CD4-positive, alpha-beta memory T cell (primary cell): ENCODE results near the gene ABHD5. TPM values are rescaled to one million over a fixed set of nuclear protein-coding genes. Genes with fewer than 3 reads are reported as not detected.

Experiments used
- CTCF ChIA-PET: fragments of 350-600 bp; sonication (Branson Sonifier 250); formaldehyde crosslinking; loops from one replicate; lab custom pipeline; 2021; ENCODE audit warnings: inconsistent platforms; ENCODE audit not compliant: partially characterized antibody; lab: Charles Lee
- POLR2A ChIA-PET: fragments of 350-600 bp; sonication (Branson Sonifier 250); formaldehyde crosslinking; loops from one replicate; lab custom pipeline; 2021; ENCODE audit not compliant: partially characterized antibody; lab: Charles Lee
- DNase-seq, 5 donors: peaks; one replicate each; pipeline versions ENCODE4 v3.0.0 to v3.0.0-alpha.2; 2020 to 2022; ENCODE audit warnings: mixed read lengths in 1 of 5
- H3K27ac ChIP-seq: one replicate; pipeline ENCODE4 v1.7.0; 2013; ENCODE audit warnings: low read depth, low read length
- H3K27me3 ChIP-seq: 2 replicates; pipeline ENCODE4 v1.7.0; 2013; ENCODE audit warnings: mild to moderate bottlenecking, low read length, moderate library complexity; ENCODE audit not compliant: insufficient read depth
- H3K36me3 ChIP-seq: 2 replicates; pipeline ENCODE4 v1.7.0; 2013; ENCODE audit warnings: mild to moderate bottlenecking, low read length, moderate library complexity; ENCODE audit not compliant: insufficient read depth
- H3K4me1 ChIP-seq: 2 replicates; pipeline ENCODE4 v1.7.0; 2013; ENCODE audit warnings: mild to moderate bottlenecking, low read length, moderate library complexity; ENCODE audit not compliant: insufficient read depth
- H3K4me3 ChIP-seq, 2 donors: one replicate each; pipeline ENCODE4 v1.7.0; 2013; ENCODE audit warnings: low read length in 2 of 2, mild to moderate bottlenecking in 1 of 2
- H3K9me3 ChIP-seq, 2 donors: one replicate each; pipeline ENCODE4 v1.7.0; 2013; ENCODE audit warnings: low read length in 2 of 2, control low read depth in 1 of 2; ENCODE audit not compliant: control insufficient read depth in 1 of 2
- H3K27ac Mint-ChIP-seq, 7 donors: one replicate each; pipeline ENCODE4 v1.8.0; 2020 to 2021; ENCODE audit warnings: mixed read lengths in 7 of 7, mild to moderate bottlenecking in 6 of 7, inconsistent platforms in 3 of 7, moderate library complexity in 3 of 7
- H3K27me3 Mint-ChIP-seq, 2 donors: one replicate each; pipeline ENCODE4 v1.8.0; 2020 to 2021; ENCODE audit warnings: mixed read lengths in 2 of 2
- H3K36me3 Mint-ChIP-seq, 2 donors: one replicate each; pipeline ENCODE4 v1.8.0; 2020 to 2021; ENCODE audit warnings: mixed read lengths in 2 of 2, inconsistent platforms in 1 of 2, mild to moderate bottlenecking in 1 of 2
- H3K4me1 Mint-ChIP-seq, 4 donors: one replicate each; pipeline ENCODE4 v1.8.0; 2020 to 2021; ENCODE audit warnings: mixed read lengths in 4 of 4, mild to moderate bottlenecking in 1 of 4
- H3K4me3 Mint-ChIP-seq, 8 donors: one replicate each; pipeline ENCODE4 v1.8.0; 2020 to 2021; ENCODE audit warnings: mixed read lengths in 8 of 8, mild to moderate bottlenecking in 7 of 8, moderate library complexity in 6 of 8, inconsistent platforms in 3 of 8
- H3K9me3 Mint-ChIP-seq, 8 donors: one replicate each; pipeline ENCODE4 v1.8.0; 2020 to 2021; ENCODE audit warnings: mixed read lengths in 8 of 8, mild to moderate bottlenecking in 5 of 8, inconsistent platforms in 3 of 8, moderate library complexity in 1 of 8
- intact Hi-C: fragments of 100-400 bp; cut with micrococcal nuclease; formaldehyde crosslinking; loops from one replicate; pipeline ENCODE4 v1.15.1; 2023
- polyA plus RNA-seq, 2 donors: library from polyadenylated mRNA; unstranded; fragments of 300-500 nt; fragmentation: Illumina TruSeq; gene quantifications; one replicate each; pipeline ENCODE4 v1.2.3, GENCODE V29; 2021
- total RNA-seq, 2 experiments: library from RNA; stranded (reverse); gene quantifications; one replicate each; pipeline ENCODE4 v1.2.3, GENCODE V29; 2021

Gene ABHD5
- total and polyA plus RNA-seq, 4 experiments from 2014 or later: 5.3 to 7.5 (median 6.6) TPM

DNA sequence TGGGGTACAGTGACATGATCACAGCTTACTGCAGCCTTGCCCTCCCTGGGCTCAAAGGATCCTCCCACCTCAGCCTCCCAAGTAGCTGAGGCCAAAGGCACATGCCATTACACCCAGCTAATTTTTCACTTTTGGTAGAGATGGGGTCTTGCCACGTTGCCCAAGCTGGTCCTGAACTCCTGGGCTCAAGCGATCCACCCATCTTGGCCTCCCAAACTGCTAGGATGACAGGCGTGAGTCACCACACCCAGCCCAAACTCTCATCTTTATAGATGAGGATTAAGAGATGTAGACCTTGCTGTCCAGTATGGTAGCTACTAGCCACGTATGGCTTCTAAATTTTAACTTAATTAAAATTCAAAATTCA lies 4.4 kb upstream of the ABHD5 start:
- Histone ChIP-seq H3K4me1 (peaks cover 9% of the 10 kb centered on the region), H3K9me3 (no peaks in the 10 kb centered on the region), H3K27me3 (no peaks in the 10 kb centered on the region), H3K27ac (no peak overlapping the region), H3K36me3 (no peaks in the 10 kb centered on the region), H3K4me3 (no peak overlapping the region)
- peaks cover 5 to 11% (median 9%) of the 10 kb centered on the region in 4 donors for H3K4me1 Mint-ChIP-seq
- no peak overlapping the region for H3K27ac Mint-ChIP-seq
- peaks cover 0 to 5% of the 10 kb centered on the region in 2 donors for H3K27me3 Mint-ChIP-seq
- DNase-seq: no peak
- CTCF ChIA-PET: no interaction called here
- peaks cover 0 to 4% (median 0%) of the 10 kb centered on the region in 8 donors for H3K9me3 Mint-ChIP-seq
- POLR2A ChIA-PET: interaction anchor here (0.6 kb wide), 1 partner anchor 654 kb away, joined by 3 read pairs; no protein-coding TSS in a partner anchor
- intact Hi-C loops: no loop called here
- no peak overlapping the region for H3K4me3 Mint-ChIP-seq
- peaks cover 0 to 5% of the 10 kb centered on the region in 2 donors for H3K36me3 Mint-ChIP-seq

DNA sequence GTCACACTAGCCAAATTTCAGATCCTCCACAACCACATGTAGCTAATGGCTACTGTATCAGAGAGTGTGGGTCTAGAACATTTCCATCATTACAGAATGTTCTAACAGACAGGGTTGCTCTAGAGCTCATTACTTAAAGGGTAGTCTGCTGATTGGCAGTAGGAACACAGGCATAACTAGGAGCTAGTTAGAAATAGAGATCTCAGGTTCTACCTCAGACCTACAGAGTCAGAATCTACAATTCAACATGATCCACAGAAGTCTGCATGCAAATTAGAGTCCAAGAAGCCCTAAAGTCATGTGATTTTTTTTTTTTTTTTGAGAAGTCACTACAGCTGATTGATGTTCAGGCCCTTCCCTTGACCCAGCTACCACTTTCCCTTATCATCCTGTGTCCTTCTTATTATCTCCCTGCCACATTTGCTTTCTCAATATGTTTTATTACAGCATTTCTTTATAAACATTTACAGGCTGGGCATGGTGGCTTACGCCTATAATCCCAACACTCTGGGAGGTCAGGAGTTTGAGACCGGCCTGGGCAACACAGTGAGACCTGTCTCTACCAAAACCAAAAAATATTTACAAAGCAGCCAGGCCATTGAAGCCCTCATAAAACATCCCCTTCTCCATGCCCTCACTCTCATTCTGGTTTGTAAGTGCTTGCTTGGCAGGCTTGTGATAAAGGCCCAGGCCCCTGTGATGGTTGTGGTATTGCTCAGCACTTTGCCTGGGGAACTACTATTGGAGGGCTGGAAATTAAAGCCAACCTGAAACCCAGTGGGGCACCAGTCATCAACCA lies 3.8 kb upstream of the ABHD5 start:
- ChIA-PET POLR2A (interaction anchor here (0.6 kb wide), 1 partner anchor 653 kb away, joined by 3 read pairs; no protein-coding TSS in a partner anchor), CTCF (interaction anchor here (0.7 kb wide), 1 partner anchor 382 kb away, joined by 3 read pairs; no protein-coding TSS in a partner anchor)
- no peaks in the 10 kb centered on the region for H3K36me3 ChIP-seq
- H3K9me3 Mint-ChIP-seq: peaks cover 0 to 4% (median 0%) of the 10 kb centered on the region in 8 donors
- intact Hi-C loops: no loop called here
- H3K4me1 Mint-ChIP-seq: peaks cover 8 to 17% (median 14%) of the 10 kb centered on the region in 4 donors
- peaks cover 0 to 5% of the 10 kb centered on the region in 2 donors for H3K27me3 Mint-ChIP-seq
- no peaks in the 10 kb centered on the region for H3K9me3 ChIP-seq
- no peak overlapping the region for H3K4me3 Mint-ChIP-seq
- H3K27ac Mint-ChIP-seq: no peak overlapping the region
- no peak overlapping the region for H3K27ac ChIP-seq
- H3K27me3 ChIP-seq: no peaks in the 10 kb centered on the region
- H3K4me3 ChIP-seq: no peak overlapping the region
- peaks cover 13% of the 10 kb centered on the region for H3K4me1 ChIP-seq
- peaks cover 0 to 9% of the 10 kb centered on the region in 2 donors for H3K36me3 Mint-ChIP-seq
- DNase-seq: no peak

DNA sequence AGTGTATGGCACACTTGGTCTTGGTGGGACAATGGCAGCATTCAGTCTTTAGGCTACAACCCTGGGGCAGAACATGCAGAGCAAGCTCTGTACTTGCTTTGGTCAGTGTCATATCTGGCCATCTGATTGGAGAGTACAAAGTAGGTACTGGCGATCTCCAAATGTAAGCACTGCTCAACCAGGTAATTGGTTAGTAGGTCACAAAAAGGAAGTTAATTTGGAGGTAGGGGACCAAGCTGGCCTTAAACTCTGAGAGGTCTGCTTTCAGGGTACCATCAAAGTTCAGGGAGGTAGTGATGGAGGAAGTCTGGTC lies 3.3 kb upstream of the ABHD5 start:
- peaks cover 14 to 22% (median 18%) of the 10 kb centered on the region in 4 donors for H3K4me1 Mint-ChIP-seq
- no peak overlapping the region for H3K4me3 Mint-ChIP-seq
- CTCF ChIA-PET: interaction anchor here (0.7 kb wide), 1 partner anchor 381 kb away, joined by 3 read pairs; no protein-coding TSS in a partner anchor
- peaks cover 18% of the 10 kb centered on the region for H3K4me1 ChIP-seq
- H3K27me3 Mint-ChIP-seq: peaks cover 0 to 3% of the 10 kb centered on the region in 2 donors
- intact Hi-C loops: no loop called here
- H3K36me3 ChIP-seq: no peaks in the 10 kb centered on the region
- no peak overlapping the region for H3K27ac ChIP-seq
- peaks cover 0 to 9% of the 10 kb centered on the region in 2 donors for H3K36me3 Mint-ChIP-seq
- no peaks in the 10 kb centered on the region for H3K27me3 ChIP-seq
- peaks cover 0 to 4% (median 0%) of the 10 kb centered on the region in 8 donors for H3K9me3 Mint-ChIP-seq
- no peaks in the 10 kb centered on the region for H3K9me3 ChIP-seq
- H3K4me3 ChIP-seq: no peak overlapping the region
- no peak overlapping the region for H3K27ac Mint-ChIP-seq
- POLR2A ChIA-PET: no interaction called here
- no peak for DNase-seq

DNA sequence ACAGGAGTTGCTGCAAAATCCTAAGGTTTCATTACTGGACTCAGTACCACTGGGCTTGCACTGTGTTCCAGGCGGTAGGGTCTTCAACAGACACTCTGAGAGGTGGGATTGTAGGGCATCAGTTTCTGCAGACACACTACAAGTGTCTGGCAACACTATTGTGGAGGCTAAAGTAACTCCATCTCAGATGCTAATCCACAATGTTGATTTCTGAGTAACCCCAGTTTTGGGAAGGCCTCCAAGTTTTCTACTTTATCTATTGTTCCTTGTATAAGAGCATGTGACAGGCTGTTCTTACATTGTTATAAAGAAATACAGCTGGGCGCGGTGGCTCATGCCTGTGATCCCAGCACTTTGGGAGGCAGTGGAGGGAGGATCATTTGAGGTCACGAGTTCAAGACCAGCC lies 2.5 kb upstream of the ABHD5 start:
- intact Hi-C loops: no loop called here
- CTCF ChIA-PET: no interaction called here
- Histone ChIP-seq H3K4me1 (peaks cover 20% of the 10 kb centered on the region), H3K9me3 (no peaks in the 10 kb centered on the region), H3K4me3 (no peak overlapping the region), H3K27me3 (no peaks in the 10 kb centered on the region), H3K27ac (no peak overlapping the region), H3K36me3 (no peaks in the 10 kb centered on the region)
- POLR2A ChIA-PET: no interaction called here
- H3K4me1 Mint-ChIP-seq: peaks cover 18 to 30% (median 24%) of the 10 kb centered on the region in 4 donors
- peaks cover 0 to 9% of the 10 kb centered on the region in 2 donors for H3K36me3 Mint-ChIP-seq
- H3K27ac Mint-ChIP-seq: no peak overlapping the region
- peaks cover 0 to 4% (median 0%) of the 10 kb centered on the region in 8 donors for H3K9me3 Mint-ChIP-seq
- no peak for DNase-seq
- H3K4me3 Mint-ChIP-seq: no peak overlapping the region
- peaks cover 0 to under 1% of the 10 kb centered on the region in 2 donors for H3K27me3 Mint-ChIP-seq

DNA sequence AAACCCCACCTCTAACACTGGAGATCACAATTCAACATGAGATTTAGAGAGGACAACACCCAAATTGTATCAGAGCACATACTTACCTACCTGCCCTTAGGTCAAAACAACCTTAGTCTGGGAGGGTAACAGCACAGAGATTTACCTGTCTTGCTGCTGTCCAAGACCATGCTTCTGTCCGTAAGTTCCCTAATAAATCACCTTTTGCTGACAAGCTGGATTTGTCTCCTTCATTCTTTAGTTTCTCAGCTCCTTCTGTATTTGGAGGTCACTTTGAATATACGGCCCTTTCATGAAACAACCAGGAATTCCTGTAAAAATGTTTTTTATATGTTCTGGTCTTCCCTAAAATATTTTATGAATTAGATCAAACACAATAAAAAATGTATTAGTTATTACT lies 1.6 kb upstream of the ABHD5 start:
- Mint-ChIP-seq H3K4me1 (peaks cover 22 to 35% (median 29%) of the 10 kb centered on the region in 4 donors), H3K27ac (peak overlapping the region in 3 of 7 donors; percentile 13 to 89 (median 82)), H3K36me3 (peaks cover 0 to 9% of the 10 kb centered on the region in 2 donors), H3K27me3 (no peaks in the 10 kb centered on the region), H3K9me3 (peaks cover 0 to 4% (median 0%) of the 10 kb centered on the region in 8 donors), H3K4me3 (peak overlapping the region in 4 of 8 donors; percentile 14 to 92 (median 69))
- Histone ChIP-seq H3K27ac (no peak overlapping the region), H3K4me1 (peaks cover 20% of the 10 kb centered on the region), H3K36me3 (no peaks in the 10 kb centered on the region), H3K27me3 (no peaks in the 10 kb centered on the region), H3K9me3 (no peaks in the 10 kb centered on the region), H3K4me3 (no peak overlapping the region)
- intact Hi-C loops: no loop called here
- DNase-seq: no peak
- POLR2A ChIA-PET: interaction anchor here (3.1 kb wide), 1 partner anchor 67 kb away, joined by 27 read pairs; the partner anchor contains the start of gene ANO10
- CTCF ChIA-PET: interaction anchor here (1.0 to 1.6 kb wide), 2 partner anchors 67 to 69 kb away, joined by 3 to 10 read pairs; no protein-coding TSS in a partner anchor

DNA sequence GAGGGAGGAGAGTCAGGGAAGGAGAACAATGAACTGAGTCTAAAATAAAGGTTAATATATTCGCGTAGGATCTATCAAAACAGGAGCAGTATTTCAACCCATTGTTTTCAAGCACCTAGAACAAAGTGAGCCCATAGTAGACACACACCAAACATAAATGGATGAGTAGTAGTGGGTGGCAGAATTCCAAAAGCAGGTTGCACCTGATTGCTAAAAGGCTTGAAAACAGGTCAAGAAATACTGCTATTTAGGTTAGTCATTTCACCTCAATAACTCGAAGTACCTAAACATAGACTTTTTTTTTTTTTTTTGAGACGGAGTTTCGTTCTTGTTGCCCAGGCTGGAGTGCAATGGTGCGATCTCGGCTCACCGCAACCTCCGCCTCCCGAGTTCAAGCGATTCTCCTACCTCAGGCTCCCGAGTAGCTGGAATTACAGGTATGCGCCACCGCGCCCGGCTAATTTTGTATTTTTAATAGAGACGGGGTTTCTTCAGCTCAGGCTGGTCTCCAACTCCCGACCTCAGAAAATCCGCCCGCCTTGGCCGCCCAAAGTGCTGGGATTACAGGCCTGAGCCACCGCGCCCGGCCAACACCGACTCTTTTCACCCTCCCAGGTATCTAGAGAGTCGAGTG lies 855 bp upstream of the ABHD5 start:
- CTCF ChIA-PET: interaction anchor here (1.0 to 1.6 kb wide), 4 partner anchors 67 to 725 kb away, joined by 3 to 10 read pairs (median 3); no protein-coding TSS in a partner anchor
- POLR2A ChIA-PET: interaction anchor here (0.9 to 3.1 kb wide), 5 partner anchors 10 to 1089 kb away, joined by 3 to 27 read pairs (median 4); partner anchors contain the start of genes ANO10, NKTR and TCAIM
- H3K27me3 ChIP-seq: no peaks in the 10 kb centered on the region
- H3K36me3 ChIP-seq: no peaks in the 10 kb centered on the region
- peak overlapping the region; percentile 38 to 98 for H3K4me3 ChIP-seq
- peaks cover 23 to 35% (median 30%) of the 10 kb centered on the region in 4 donors for H3K4me1 Mint-ChIP-seq
- H3K4me3 Mint-ChIP-seq: peak overlapping the region; percentile 91 to 97 (median 92)
- peak overlapping the region; percentile 89 to 98 (median 94) for H3K27ac Mint-ChIP-seq
- H3K36me3 Mint-ChIP-seq: peaks cover 0 to 9% of the 10 kb centered on the region in 2 donors
- H3K27ac ChIP-seq: peak overlapping the region; percentile 79
- intact Hi-C loops: loop anchor here (1.0 to 5.0 kb wide), 6 partner anchors 68 to 1171 kb away; partner anchors contain the start of genes ANO10, SNRK, TCAIM and TMEM42
- H3K27me3 Mint-ChIP-seq: no peaks in the 10 kb centered on the region
- no peak for DNase-seq
- H3K9me3 ChIP-seq: no peaks in the 10 kb centered on the region
- peaks cover 20% of the 10 kb centered on the region for H3K4me1 ChIP-seq
- peaks cover 0 to 2% (median 0%) of the 10 kb centered on the region in 8 donors for H3K9me3 Mint-ChIP-seq
